ENCODE measurements around the gene VWCE.

Gene VWCE

GRCh38 chr11:61281581-61282250 is 13.4 kb downstream of the VWCE start:
- Histone ChIP-seq H4K20me1 (ENCODE audit: insufficient read depth, low read length) (no peaks in the 10 kb centered on the region), H3K4me2 (ENCODE audit: low read length) (no peak overlapping the region), H3K9me3 (ENCODE audit: insufficient read depth, low read length) (no peaks in the 10 kb centered on the region), H2AFZ (ENCODE audit: low read depth, low read length) (no peak overlapping the region), H3K27me3 (ENCODE audit: low read depth, low read length) (no peaks in the 10 kb centered on the region), H3K9ac (ENCODE audit: low read length) (no peak overlapping the region), H3K79me2 (ENCODE audit: low read length) (no peaks in the 10 kb centered on the region), H3K4me1 (ENCODE audit: low read length) (no peaks in the 10 kb centered on the region), H3K36me3 (replicated peaks; ENCODE audit: low read depth, low read length) (peaks cover 21% of the 10 kb centered on the region), H3K27ac (ENCODE audit: low read length) (no peak overlapping the region), H3K4me3 (ENCODE audit: low read length) (no peak overlapping the region)
- no peak for TF ChIP-seq CTCF (IDR thresholded peaks at IDR 0.05; ENCODE audit: low read depth, low read length)

- H3K27ac ChIP-seq (ENCODE audit: low read length): no peak overlapping the region
- TF ChIP-seq EZH2phosphoT487 (IDR thresholded peaks at IDR 0.05; ENCODE audit: low read depth): no peak
- TF ChIP-seq CTCF (IDR thresholded peaks at IDR 0.05; ENCODE audit: low read depth, low read length): no peak
- no peaks in the 10 kb centered on the region for H3K4me1 ChIP-seq (ENCODE audit: low read length)
- no peaks in the 10 kb centered on the region for H4K20me1 ChIP-seq (ENCODE audit: insufficient read depth, low read length)
- H3K4me2 ChIP-seq (ENCODE audit: low read length): no peak overlapping the region
- H3K9me3 ChIP-seq (ENCODE audit: insufficient read depth, low read length): no peaks in the 10 kb centered on the region
- no peaks in the 10 kb centered on the region for H3K79me2 ChIP-seq (ENCODE audit: low read length)
- no peak overlapping the region for H3K4me3 ChIP-seq (ENCODE audit: low read length)
- peaks cover 18% of the 10 kb centered on the region for H3K36me3 ChIP-seq (replicated peaks; ENCODE audit: low read depth, low read length)
- no peaks in the 10 kb centered on the region for H3K27me3 ChIP-seq (ENCODE audit: low read depth, low read length)
- H2AFZ ChIP-seq (ENCODE audit: low read depth, low read length): no peak overlapping the region
- no peak overlapping the region for H3K9ac ChIP-seq (ENCODE audit: low read length)
These were observed 14.1 kb downstream of the VWCE start for GRCh38 chr11:61280883-61281580.

GRCh38 chr11:61279934-61280659 is 15.0 kb downstream of the VWCE start:
- H3K4me1 ChIP-seq (ENCODE audit: low read length): no peaks in the 10 kb centered on the region
- H2AFZ ChIP-seq (ENCODE audit: low read depth, low read length): no peak overlapping the region
- no peaks in the 10 kb centered on the region for H3K79me2 ChIP-seq (ENCODE audit: low read length)
- H3K9ac ChIP-seq (ENCODE audit: low read length): no peak overlapping the region
- H3K9me3 ChIP-seq (ENCODE audit: insufficient read depth, low read length): no peaks in the 10 kb centered on the region
- no peaks in the 10 kb centered on the region for H4K20me1 ChIP-seq (ENCODE audit: insufficient read depth, low read length)
- TF ChIP-seq EZH2phosphoT487 (IDR thresholded peaks at IDR 0.05; ENCODE audit: low read depth) (no peak), CTCF (IDR thresholded peaks at IDR 0.05; ENCODE audit: low read depth, low read length) (no peak)
- H3K4me2 ChIP-seq (ENCODE audit: low read length): no peak overlapping the region
- H3K27me3 ChIP-seq (ENCODE audit: low read depth, low read length): no peaks in the 10 kb centered on the region
- H3K27ac ChIP-seq (ENCODE audit: low read length): no peak overlapping the region
- H3K36me3 ChIP-seq (replicated peaks; ENCODE audit: low read depth, low read length): peaks cover 14% of the 10 kb centered on the region
- H3K4me3 ChIP-seq (ENCODE audit: low read length): no peak overlapping the region

DNA sequence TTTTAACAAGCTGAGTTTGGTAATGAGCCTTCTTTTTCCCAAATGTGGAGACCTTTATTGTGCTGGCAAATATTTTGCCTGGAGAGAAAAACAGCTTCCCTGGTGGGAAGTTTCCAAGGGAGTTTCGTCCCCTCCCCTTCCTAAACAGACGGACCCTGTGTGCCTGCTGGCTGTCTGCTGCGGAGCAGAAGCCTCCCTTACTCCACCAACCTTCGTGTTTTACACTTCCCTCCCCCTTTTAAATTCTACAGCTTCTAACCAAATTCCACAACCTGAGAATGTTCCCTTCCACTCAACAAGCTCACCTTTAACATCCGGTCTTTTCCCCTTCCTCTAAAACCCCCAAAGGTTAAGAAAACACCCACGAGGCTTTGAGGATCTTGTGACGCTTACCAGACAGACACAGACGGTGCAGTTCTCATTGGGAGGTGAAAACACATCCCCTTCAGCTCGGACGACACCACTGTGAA is 17.1 kb downstream of the VWCE start:
- no peak overlapping the region for H3K27ac ChIP-seq (ENCODE audit: low read length)
- no peaks in the 10 kb centered on the region for H3K9me3 ChIP-seq (ENCODE audit: insufficient read depth, low read length)
- H2AFZ ChIP-seq (ENCODE audit: low read depth, low read length): no peak overlapping the region
- H3K4me2 ChIP-seq (ENCODE audit: low read length): no peak overlapping the region
- no peaks in the 10 kb centered on the region for H4K20me1 ChIP-seq (ENCODE audit: insufficient read depth, low read length)
- no peaks in the 10 kb centered on the region for H3K27me3 ChIP-seq (ENCODE audit: low read depth, low read length)
- no peak overlapping the region for H3K4me3 ChIP-seq (ENCODE audit: low read length)
- no peaks in the 10 kb centered on the region for H3K4me1 ChIP-seq (ENCODE audit: low read length)
- peaks cover 7% of the 10 kb centered on the region for H3K36me3 ChIP-seq (replicated peaks; ENCODE audit: low read depth, low read length)
- no peak for TF ChIP-seq EZH2phosphoT487 (IDR thresholded peaks at IDR 0.05; ENCODE audit: low read depth)
- TF ChIP-seq CTCF (IDR thresholded peaks at IDR 0.05; ENCODE audit: low read depth, low read length): no peak
- H3K79me2 ChIP-seq (ENCODE audit: low read length): no peaks in the 10 kb centered on the region
- no peak overlapping the region for H3K9ac ChIP-seq (ENCODE audit: low read length)

Data from OCI-LY3 (cell line).